Caco-2 (cell line): ENCODE results near the gene MUC5B. TPM values are rescaled to one million over a fixed set of nuclear protein-coding genes. Genes with fewer than 3 reads are reported as not detected.
A peak's percentile ranks its signal among the peaks of the same experiment; 100 is the strongest.
"Not testable (repeated sequence)": the region's sequence is repeated elsewhere in the genome, so short reads cannot be mapped to it uniquely, and the experiment has no call there.

Experiments
- BruUV-seq: library from RNA; stranded (reverse); fragments of 400-500 nt; replicated peaks from 2 replicates; lab custom pipeline; 2021; lab: Mats Ljungman, UMichigan
- CTCF ChIA-PET: fragments of 300-600 bp; sonication (Branson Sonifier 250); formaldehyde crosslinking; loops from one replicate; lab custom pipeline; 2022; ENCODE audit warnings: antibody characterized with exemption; lab: Charles Lee
- POLR2A ChIA-PET: fragments of 300-600 bp; sonication (Branson Sonifier 250); formaldehyde crosslinking; loops from one replicate; lab custom pipeline; 2022; ENCODE audit warnings: antibody characterized with exemption; lab: Charles Lee
- DNase-seq, 2 experiments: peaks; one replicate each; pipeline versions ENCODE4 v3.0.0 to v3.0.0-alpha.2; 2020 to 2022
- H3K27me3 ChIP-seq: replicated peaks from 2 replicates; pipeline ENCODE4 v1.6.0; 2011; ENCODE audit warnings: low read length; ENCODE audit not compliant: control insufficient read depth, insufficient read depth
- H3K36me3 ChIP-seq: 2 replicates; pipeline ENCODE4 v1.5.1; 2011; ENCODE audit warnings: low read length; ENCODE audit not compliant: control insufficient read depth, insufficient read depth
- H3K4me1 ChIP-seq: fragments of 250-450 bp; sonication (Bioruptor Pico); 2 replicates; pipeline ENCODE4 v1.5.1; 2020; ENCODE audit warnings: mild to moderate bottlenecking
- H3K4me3 ChIP-seq: 2 replicates; pipeline ENCODE4 v1.5.1; 2011; ENCODE audit warnings: low read depth, mild to moderate bottlenecking, control low read depth, low read length
- H3K9me3 ChIP-seq: fragments of 250-450 bp; sonication (Bioruptor Pico); 2 replicates; pipeline ENCODE4 v1.5.1; 2020; ENCODE audit warnings: mild to moderate bottlenecking, moderate library complexity
- H3K27ac Mint-ChIP-seq: one replicate; pipeline ENCODE4 v1.8.0; 2022; ENCODE audit warnings: mixed read lengths; ENCODE audit not compliant: unreplicated experiment
- H3K27me3 Mint-ChIP-seq: one replicate; pipeline ENCODE4 v1.8.0; 2022; ENCODE audit warnings: mixed read lengths; ENCODE audit not compliant: insufficient read depth, unreplicated experiment
- H3K36me3 Mint-ChIP-seq: one replicate; pipeline ENCODE4 v1.8.0; 2022; ENCODE audit warnings: mild to moderate bottlenecking, mixed read lengths; ENCODE audit not compliant: insufficient read depth, unreplicated experiment
- H3K4me1 Mint-ChIP-seq: one replicate; pipeline ENCODE4 v1.8.0; 2022; ENCODE audit warnings: low read depth, mixed read lengths; ENCODE audit not compliant: unreplicated experiment
- H3K4me3 Mint-ChIP-seq: one replicate; pipeline ENCODE4 v1.8.0; 2022; ENCODE audit warnings: mild to moderate bottlenecking, moderate library complexity, mixed read lengths; ENCODE audit not compliant: unreplicated experiment
- H3K9me3 Mint-ChIP-seq: one replicate; pipeline ENCODE4 v1.8.0; 2022; ENCODE audit warnings: mixed read lengths; ENCODE audit not compliant: unreplicated experiment
- CTCF ChIP-seq, 2 experiments: fragments of 200-600 bp in 1 of 2; IDR thresholded peaks; 1 replicate in 1 of 2; 2 replicates in 1 of 2; pipeline versions ENCODE4 v1.5.1 to v1.8.0; 2011 to 2022; ENCODE audit warnings: antibody characterized with exemption in 1 of 2, control low read depth in 1 of 2, inconsistent platforms in 1 of 2, low read depth in 1 of 2, low read length in 1 of 2, mild to moderate bottlenecking in 1 of 2, moderate library complexity in 1 of 2; ENCODE audit not compliant: insufficient read depth in 1 of 2, severe bottlenecking in 1 of 2, unreplicated experiment in 1 of 2
- intact Hi-C: fragments of 100-400 bp; cut with micrococcal nuclease; formaldehyde crosslinking; loops from one replicate; pipeline ENCODE4 v1.10.0; 2022; ENCODE audit not compliant: unreplicated experiment
- total RNA-seq: library from RNA; stranded (reverse); gene quantifications from 2 replicates; pipeline ENCODE4 v1.2.3, GENCODE V29; 2022

MUC5B gene
- total RNA-seq, 1 experiment from 2014 or later = not detected

GRCh38 chr11:1180947-1181391 is 41.9 kb upstream of the MUC5B start:
- Mint-ChIP-seq H3K36me3 (no peaks in the 10 kb centered on the region), H3K27ac (no peak overlapping the region), H3K27me3 (no peaks in the 10 kb centered on the region), H3K4me1 (no peaks in the 10 kb centered on the region), H3K9me3 (peaks cover 2% of the 10 kb centered on the region), H3K4me3 (no peak overlapping the region)
- Histone ChIP-seq H3K4me1 (no peaks in the 10 kb centered on the region), H3K36me3 (no peaks in the 10 kb centered on the region), H3K4me3 (no peak overlapping the region), H3K27me3 (no peaks in the 10 kb centered on the region), H3K9me3 (no peaks in the 10 kb centered on the region)
- CTCF ChIA-PET = no interaction called here
- DNase-seq = no peak
- POLR2A ChIA-PET = no interaction called here
- intact Hi-C loops = no loop called here
- no peak for TF ChIP-seq CTCF (IDR thresholded peaks at IDR 0.05; ENCODE audit: insufficient read depth in 1 of 2, low read depth in 1 of 2, low read length in 1 of 2, severe bottlenecking in 1 of 2, unreplicated experiment in 1 of 2)
- BruUV-seq = no TSS peak

- no peak for TF ChIP-seq CTCF (IDR thresholded peaks at IDR 0.05; ENCODE audit: insufficient read depth in 1 of 2, low read depth in 1 of 2, low read length in 1 of 2, severe bottlenecking in 1 of 2, unreplicated experiment in 1 of 2)
- no peak overlapping the region for H3K4me3 ChIP-seq
- Mint-ChIP-seq H3K27ac (no peak overlapping the region), H3K9me3 (no peaks in the 10 kb centered on the region), H3K4me1 (no peaks in the 10 kb centered on the region), H3K27me3 (no peaks in the 10 kb centered on the region), H3K36me3 (no peaks in the 10 kb centered on the region), H3K4me3 (no peak overlapping the region)
- POLR2A ChIA-PET = no interaction called here
- intact Hi-C loops = no loop called here
- H3K4me1 ChIP-seq = no peaks in the 10 kb centered on the region
- H3K27me3 ChIP-seq = no peaks in the 10 kb centered on the region
- H3K9me3 ChIP-seq = no peaks in the 10 kb centered on the region
- BruUV-seq = no TSS peak
- CTCF ChIA-PET = no interaction called here
- DNase-seq = no peak
- H3K36me3 ChIP-seq = no peaks in the 10 kb centered on the region
Observed at GRCh38 chr11:1181420-1181819, 41.4 kb upstream of the MUC5B start.

GRCh38 chr11:1181853-1182535 is 40.9 kb upstream of the MUC5B start:
- Histone ChIP-seq H3K4me1 (no peaks in the 10 kb centered on the region), H3K9me3 (no peaks in the 10 kb centered on the region), H3K27me3 (no peaks in the 10 kb centered on the region), H3K36me3 (no peaks in the 10 kb centered on the region), H3K4me3 (no peak overlapping the region)
- CTCF ChIA-PET = no interaction called here
- intact Hi-C loops = no loop called here
- Mint-ChIP-seq H3K4me1 (no peaks in the 10 kb centered on the region), H3K36me3 (no peaks in the 10 kb centered on the region), H3K27ac (no peak overlapping the region), H3K4me3 (no peak overlapping the region), H3K9me3 (no peaks in the 10 kb centered on the region), H3K27me3 (no peaks in the 10 kb centered on the region)
- DNase-seq = no peak
- POLR2A ChIA-PET = no interaction called here
- no peak for TF ChIP-seq CTCF (IDR thresholded peaks at IDR 0.05; ENCODE audit: insufficient read depth in 1 of 2, low read depth in 1 of 2, low read length in 1 of 2, severe bottlenecking in 1 of 2, unreplicated experiment in 1 of 2)
- BruUV-seq = no TSS peak

- H3K9me3 Mint-ChIP-seq, H3K4me1 ChIP-seq, H3K4me1 Mint-ChIP-seq, H3K36me3 Mint-ChIP-seq, H3K4me3 Mint-ChIP-seq, POLR2A ChIA-PET, H3K4me3 ChIP-seq, BruUV-seq, H3K27ac Mint-ChIP-seq, CTCF ChIA-PET, H3K27me3 ChIP-seq, H3K27me3 Mint-ChIP-seq, H3K36me3 ChIP-seq, intact Hi-C loops, DNase-seq, H3K9me3 ChIP-seq: not testable (repeated sequence)
Observed at GRCh38 chr11:1184139-1184538, 38.7 kb upstream of the MUC5B start.

- H3K4me3 ChIP-seq, H3K4me3 Mint-ChIP-seq, H3K36me3 ChIP-seq, POLR2A ChIA-PET, intact Hi-C loops, H3K9me3 ChIP-seq, H3K4me1 ChIP-seq, H3K4me1 Mint-ChIP-seq, H3K27ac Mint-ChIP-seq, CTCF ChIA-PET, H3K27me3 ChIP-seq, H3K27me3 Mint-ChIP-seq, H3K36me3 Mint-ChIP-seq, H3K9me3 Mint-ChIP-seq, BruUV-seq: not testable (repeated sequence)
- DNase-seq = peak in 1 of 2 experiments; percentile 27
Observed at GRCh38 chr11:1188451-1189130, 34.3 kb upstream of the MUC5B start.
